LNCAP (cell line): ENCODE results near the gene WDFY3.

ENCODE experiments used
- TF ChIP-seq, protein P1 (sequence below): fragments of 450-650 bp; IDR thresholded peaks from 2 replicates; pipeline ENCODE4 v1.5.1; 2017; ENCODE audit warnings: mild to moderate bottlenecking

Gene WDFY3

DNA sequence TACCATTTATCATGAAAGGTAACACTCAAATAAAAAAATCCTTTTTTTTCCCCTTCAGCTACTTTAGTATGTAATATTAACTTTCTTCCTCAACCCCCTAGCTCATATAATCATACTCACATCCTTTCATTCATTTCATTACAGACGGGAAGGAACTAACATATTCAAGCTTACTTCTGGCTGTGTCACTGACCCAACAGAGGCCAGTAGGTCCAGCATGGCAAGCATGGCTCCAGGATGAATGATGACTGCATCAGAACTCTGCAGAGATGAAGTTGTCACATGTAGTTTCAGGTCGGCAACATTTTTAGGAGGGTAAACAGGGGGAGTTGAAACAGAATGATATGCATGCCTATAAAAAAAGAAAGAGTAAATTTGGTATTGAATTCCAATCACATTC, 163.4 kb downstream of the WDFY3 start:
- TF ChIP-seq, protein P1, sequence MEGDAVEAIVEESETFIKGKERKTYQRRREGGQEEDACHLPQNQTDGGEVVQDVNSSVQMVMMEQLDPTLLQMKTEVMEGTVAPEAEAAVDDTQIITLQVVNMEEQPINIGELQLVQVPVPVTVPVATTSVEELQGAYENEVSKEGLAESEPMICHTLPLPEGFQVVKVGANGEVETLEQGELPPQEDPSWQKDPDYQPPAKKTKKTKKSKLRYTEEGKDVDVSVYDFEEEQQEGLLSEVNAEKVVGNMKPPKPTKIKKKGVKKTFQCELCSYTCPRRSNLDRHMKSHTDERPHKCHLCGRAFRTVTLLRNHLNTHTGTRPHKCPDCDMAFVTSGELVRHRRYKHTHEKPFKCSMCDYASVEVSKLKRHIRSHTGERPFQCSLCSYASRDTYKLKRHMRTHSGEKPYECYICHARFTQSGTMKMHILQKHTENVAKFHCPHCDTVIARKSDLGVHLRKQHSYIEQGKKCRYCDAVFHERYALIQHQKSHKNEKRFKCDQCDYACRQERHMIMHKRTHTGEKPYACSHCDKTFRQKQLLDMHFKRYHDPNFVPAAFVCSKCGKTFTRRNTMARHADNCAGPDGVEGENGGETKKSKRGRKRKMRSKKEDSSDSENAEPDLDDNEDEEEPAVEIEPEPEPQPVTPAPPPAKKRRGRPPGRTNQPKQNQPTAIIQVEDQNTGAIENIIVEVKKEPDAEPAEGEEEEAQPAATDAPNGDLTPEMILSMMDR = no peak

GRCh38 chr4:84800256-84800655, 166.2 kb downstream of the WDFY3 start:
- TF ChIP-seq, protein P1 = no peak

DNA sequence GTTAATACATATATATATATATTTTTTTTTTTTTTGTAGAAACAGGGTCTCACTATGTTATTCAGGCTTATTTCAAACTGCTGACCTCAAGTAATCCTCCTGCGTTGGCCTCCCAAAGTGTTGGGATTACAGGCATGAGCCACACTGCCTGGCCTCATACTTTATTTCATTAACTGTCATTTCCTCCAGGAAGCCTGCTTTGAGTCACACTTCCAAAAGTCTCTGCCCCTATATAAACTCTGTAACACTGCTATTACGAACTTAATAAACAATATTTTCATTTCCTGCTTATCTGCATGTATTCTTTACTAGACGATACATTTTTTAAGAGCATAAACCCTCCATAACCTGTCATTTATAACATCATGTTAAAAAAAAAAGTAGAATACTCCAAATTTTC, 167.2 kb downstream of the WDFY3 start:
- TF ChIP-seq, protein P1 = no peak

DNA sequence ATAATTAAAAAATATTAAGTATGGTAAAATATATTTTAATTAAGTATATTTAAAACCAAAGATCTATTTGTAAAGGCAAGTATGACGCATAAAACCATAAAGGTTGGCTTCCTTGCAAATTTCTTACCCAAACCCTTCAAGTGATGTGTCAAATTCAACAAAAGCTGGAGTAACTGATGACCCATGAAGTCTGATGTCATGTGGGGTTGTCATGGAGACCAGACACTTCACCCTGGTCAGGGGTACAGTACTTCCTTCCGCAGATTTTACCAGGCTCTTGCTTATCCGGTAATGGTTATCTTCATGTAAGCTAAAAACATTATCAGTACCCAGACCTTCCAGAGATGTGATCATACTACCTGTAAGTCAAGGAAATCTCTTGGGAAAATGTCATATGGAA, 170.1 kb downstream of the WDFY3 start:
- TF ChIP-seq, protein P1 = no peak

- TF ChIP-seq, protein P1 = no peak
Observed at GRCh38 chr4:84792366-84793301, 173.9 kb downstream of the WDFY3 start.

GRCh38 chr4:84790769-84791565, 175.5 kb downstream of the WDFY3 start:
- TF ChIP-seq, protein P1 = no peak

GRCh38 chr4:84786478-84786877, 180.0 kb downstream of the WDFY3 start:
- TF ChIP-seq, protein P1 = no peak
